Neural progenitor cell (in vitro differentiated cells): Measurements from ENCODE around the gene SCGB2B2.

ENCODE experiments used
- CTCF ChIP-seq: fragments of 200-600 bp; sonication (generic); IDR thresholded peaks from 2 replicates; pipeline ENCODE4 v1.5.1; 2017; ENCODE audit warnings: antibody characterized with exemption, mild to moderate bottlenecking
- EZH2 ChIP-seq: fragments of 200-600 bp; sonication (generic); IDR thresholded peaks from 2 replicates; pipeline ENCODE4 v1.6.1; 2017; ENCODE audit warnings: antibody characterized with exemption, mild to moderate bottlenecking, moderate library complexity
- EZH2phosphoT487 ChIP-seq: fragments of 200-600 bp; sonication (generic); IDR thresholded peaks from 2 replicates; pipeline ENCODE4 v1.6.1; 2017; ENCODE audit warnings: antibody characterized with exemption

- TF ChIP-seq CTCF (peak; percentile 89), EZH2phosphoT487 (no peak), EZH2 (no peak)
These were observed 37.4 kb downstream of the SCGB2B2 start for GRCh38 chr19:34639491-34640085.
